Karpas-422 (cell line): ENCODE data around the gene STXBP2. TPM values are rescaled to one million over a fixed set of nuclear protein-coding genes. Genes with fewer than 3 reads are reported as not detected.

ENCODE experiments used
- DNase-seq: peaks from one replicate; pipeline ENCODE4 v3.0.0-alpha.2; 2015
- H2AFZ ChIP-seq: fragments of 200-600 bp; sonication (generic); 2 replicates; pipeline ENCODE4 v1.6.1; 2014; ENCODE audit warnings: antibody characterized with exemption, low read length, mixed read lengths
- H3K27ac ChIP-seq: fragments of 200-600 bp; sonication (generic); 2 replicates; pipeline ENCODE4 v1.5.1; 2014; ENCODE audit warnings: mild to moderate bottlenecking, low read length, moderate library complexity
- H3K27me3 ChIP-seq: fragments of 200-600 bp; sonication (generic); 2 replicates; pipeline ENCODE4 v1.6.1; 2014; ENCODE audit warnings: low read length, mixed read lengths
- H3K36me3 ChIP-seq: fragments of 200-600 bp; sonication (generic); 2 replicates; pipeline ENCODE4 v1.6.1; 2014; ENCODE audit warnings: low read length, mixed read lengths; ENCODE audit not compliant: insufficient read depth
- H3K4me1 ChIP-seq: fragments of 200-600 bp; sonication (generic); 2 replicates; pipeline ENCODE4 v1.6.1; 2014; ENCODE audit warnings: mild to moderate bottlenecking, low read length, mixed read lengths
- H3K4me2 ChIP-seq: fragments of 200-600 bp; sonication (generic); 2 replicates; pipeline ENCODE4 v1.6.1; 2014; ENCODE audit warnings: low read length, low read depth, mild to moderate bottlenecking; ENCODE audit not compliant: poor library complexity, severe bottlenecking
- H3K4me3 ChIP-seq: fragments of 200-600 bp; sonication (generic); 2 replicates; pipeline ENCODE4 v1.5.1; 2014; ENCODE audit warnings: mild to moderate bottlenecking, antibody characterized with exemption, low read length, mixed read lengths
- H3K79me2 ChIP-seq: fragments of 200-600 bp; sonication (generic); 2 replicates; pipeline ENCODE4 v1.6.1; 2014; ENCODE audit warnings: mild to moderate bottlenecking, low read length, mixed read lengths
- H3K9ac ChIP-seq: fragments of 200-600 bp; sonication (generic); 2 replicates; pipeline ENCODE4 v1.6.0; 2014; ENCODE audit warnings: low read length
- H3K9me2 ChIP-seq: fragments of 200-600 bp; sonication (generic), shearing (Covaris generic); replicated peaks from 2 replicates; pipeline ENCODE4 v1.6.0; 2014; ENCODE audit warnings: mild to moderate bottlenecking, low read length, moderate library complexity; ENCODE audit not compliant: insufficient read depth
- H3K9me3 ChIP-seq: fragments of 300-700, 200-600 bp; sonication (generic); 2 replicates; pipeline ENCODE4 v1.6.1; 2014; ENCODE audit warnings: low read length, mixed read lengths
- H4K20me1 ChIP-seq: fragments of 200-600 bp; sonication (generic); 2 replicates; pipeline ENCODE4 v1.6.1; 2014; ENCODE audit warnings: mild to moderate bottlenecking, antibody characterized with exemption, low read length, low read depth; ENCODE audit not compliant: insufficient read depth
- total RNA-seq: library from RNA; depleted of rRNA; stranded (reverse); fragments of >200 nt; shearing (Covaris generic); gene quantifications from 2 replicates; pipeline ENCODE4 v1.2.3, GENCODE V29; 2014; ENCODE audit warnings: low replicate concordance

STXBP2 gene
- total RNA-seq, 1 experiment from 2014 or later: 36.5 TPM

- no peaks in the 10 kb centered on the region for H3K27me3 ChIP-seq
- H3K9me2 ChIP-seq: no peaks in the 10 kb centered on the region
- peak within 1 kb of the TSS; percentile 96 for H2AFZ ChIP-seq
- H3K4me2 ChIP-seq: peak within 1 kb of the TSS; percentile 99
- H3K36me3 ChIP-seq: 0 out of 2 replicates have a peak, but pooled peaks cover 4% of the 10 kb centered on the region
- H3K79me2 ChIP-seq: peaks cover 14% of the 10 kb centered on the region
- H3K4me1 ChIP-seq: peaks cover 20% of the 10 kb centered on the region
- H4K20me1 ChIP-seq: peaks cover 19% of the 10 kb centered on the region; the same call in 1 of the 2 replicates
- peak within 1 kb of the TSS; percentile 100 for H3K9ac ChIP-seq
- peak within 1 kb of the TSS; percentile 100 for H3K4me3 ChIP-seq
- no peaks in the 10 kb centered on the region for H3K9me3 ChIP-seq
- DNase-seq: peak; percentile 95
- H3K27ac ChIP-seq: no peak within 1 kb of the TSS
Observed at GRCh38 chr19:7680606-7681339, 43.9 kb downstream of the STXBP2 start, which contains the start of gene TRAPPC5. Gene TRAPPC5, plus strand, starts transcription at chr19:7680833. Its CDS starts 1,421 bp downstream, at chr19:7682254.

GRCh38 chr19:7681340-7682174 is 44.6 kb downstream of the STXBP2 start:
- Histone ChIP-seq H3K9me3 (no peaks in the 10 kb centered on the region), H3K9ac (peak overlapping the region; percentile 100), H3K4me2 (peak overlapping the region; percentile 99), H3K4me1 (peaks cover 17% of the 10 kb centered on the region), H4K20me1 (peaks cover 19% of the 10 kb centered on the region; the same call in 1 of the 2 replicates), H3K79me2 (peaks cover 14% of the 10 kb centered on the region), H2AFZ (peak overlapping the region; percentile 96; the same call in 1 of the 2 replicates), H3K27me3 (no peaks in the 10 kb centered on the region), H3K27ac (no peak overlapping the region), H3K9me2 (no peaks in the 10 kb centered on the region), H3K36me3 (0 out of 2 replicates have a peak, but pooled peaks cover 4% of the 10 kb centered on the region), H3K4me3 (peak overlapping the region; percentile 100)
- peak; percentile 92 for DNase-seq

GRCh38 chr19:7682175-7682855 is 45.4 kb downstream of the STXBP2 start:
- Histone ChIP-seq H3K36me3 (0 out of 2 replicates have a peak, but pooled peaks cover 4% of the 10 kb centered on the region), H3K27ac (no peak overlapping the region), H3K4me2 (peak overlapping the region; percentile 99), H3K4me1 (peaks cover 16% of the 10 kb centered on the region), H2AFZ (no peak overlapping the region), H3K9me2 (no peaks in the 10 kb centered on the region), H4K20me1 (peaks cover 19% of the 10 kb centered on the region; the same call in 1 of the 2 replicates), H3K9ac (no peak overlapping the region), H3K4me3 (peak overlapping the region; percentile 100; the same call in 1 of the 2 replicates), H3K27me3 (no peaks in the 10 kb centered on the region), H3K79me2 (peaks cover 14% of the 10 kb centered on the region), H3K9me3 (no peaks in the 10 kb centered on the region)
- DNase-seq: no peak

- Histone ChIP-seq H3K36me3 (0 out of 2 replicates have a peak, but pooled peaks cover 4% of the 10 kb centered on the region), H3K9me2 (no peaks in the 10 kb centered on the region), H3K4me2 (no peak overlapping the region), H3K79me2 (peaks cover 13% of the 10 kb centered on the region), H2AFZ (no peak overlapping the region), H3K9ac (no peak overlapping the region), H3K4me1 (peaks cover 9% of the 10 kb centered on the region), H3K9me3 (no peaks in the 10 kb centered on the region), H3K4me3 (no peak overlapping the region), H4K20me1 (peaks cover 19% of the 10 kb centered on the region; the same call in 1 of the 2 replicates), H3K27me3 (no peaks in the 10 kb centered on the region), H3K27ac (no peak overlapping the region)
- DNase-seq: no peak
Observed at GRCh38 chr19:7685546-7686445, 48.9 kb downstream of the STXBP2 start.

- Histone ChIP-seq H3K9me3 (no peaks in the 10 kb centered on the region), H3K9ac (no peak overlapping the region), H3K36me3 (0 out of 2 replicates have a peak, but pooled peaks cover 4% of the 10 kb centered on the region), H3K4me3 (no peak overlapping the region), H3K27ac (no peak overlapping the region), H4K20me1 (peaks cover 12% of the 10 kb centered on the region; the same call in 1 of the 2 replicates), H3K4me1 (no peaks in the 10 kb centered on the region; the same call in 1 of the 2 replicates), H3K4me2 (no peak overlapping the region), H3K79me2 (peaks cover under 1% of the 10 kb centered on the region; the same call in 1 of the 2 replicates), H3K9me2 (no peaks in the 10 kb centered on the region), H2AFZ (no peak overlapping the region), H3K27me3 (no peaks in the 10 kb centered on the region)
- DNase-seq: no peak
Observed at GRCh38 chr19:7687177-7687576, 50.3 kb downstream of the STXBP2 start.

- Histone ChIP-seq H3K4me1 (no peaks in the 10 kb centered on the region), H3K27ac (no peak overlapping the region)
Observed at GRCh38 chr19:7689165-7689564, 52.3 kb downstream of the STXBP2 start.

GRCh38 chr19:7690779-7691258 is 53.9 kb downstream of the STXBP2 start:
- Histone ChIP-seq H3K4me3 (no peak overlapping the region), H3K36me3 (no peaks in the 10 kb centered on the region), H3K9me2 (no peaks in the 10 kb centered on the region), H3K79me2 (no peaks in the 10 kb centered on the region), H3K4me2 (no peak overlapping the region), H2AFZ (no peak overlapping the region), H3K27ac (no peak overlapping the region), H3K27me3 (no peaks in the 10 kb centered on the region), H4K20me1 (no peaks in the 10 kb centered on the region; the same call in 1 of the 2 replicates), H3K4me1 (no peaks in the 10 kb centered on the region), H3K9me3 (no peaks in the 10 kb centered on the region), H3K9ac (no peak overlapping the region)
- DNase-seq: no peak

More at GRCh38 chr19:7689165-7689564, 52.3 kb downstream of the STXBP2 start:
- no peak overlapping the region for H3K4me3 ChIP-seq
- H3K9ac ChIP-seq: no peak overlapping the region
- H3K9me2 ChIP-seq: no peaks in the 10 kb centered on the region
- no peak overlapping the region for H3K4me2 ChIP-seq
- no peaks in the 10 kb centered on the region for H3K36me3 ChIP-seq
- H2AFZ ChIP-seq: no peak overlapping the region
- no peaks in the 10 kb centered on the region for H3K27me3 ChIP-seq
- DNase-seq: no peak
- H4K20me1 ChIP-seq: peaks cover 6% of the 10 kb centered on the region; the same call in 1 of the 2 replicates
- H3K9me3 ChIP-seq: no peaks in the 10 kb centered on the region
- H3K79me2 ChIP-seq: no peaks in the 10 kb centered on the region
